CD14-positive monocyte (primary cell): ENCODE results near the gene HENMT1. TPM values are rescaled to one million over a fixed set of nuclear protein-coding genes. Genes with fewer than 3 reads are reported as not detected.
"Not testable (repeated sequence)": the region's sequence is repeated elsewhere in the genome, so short reads cannot be mapped to it uniquely, and the experiment has no call there.

ENCODE experiments used
- DNase-seq, 3 donors: peaks; one replicate each; pipeline ENCODE4 v3.0.0-alpha.2; 2011 to 2022
- H2AFZ ChIP-seq: 2 replicates; pipeline ENCODE4 v1.6.0; 2012; ENCODE audit warnings: mild to moderate bottlenecking, low read depth, low read length, inconsistent platforms; ENCODE audit not compliant: insufficient read depth, poor library complexity, severe bottlenecking
- H3K27ac ChIP-seq, 2 donors: 1 replicate in 1 of 2; 2 replicates in 1 of 2; pipeline ENCODE4 v1.5.1; 2012 to 2013; ENCODE audit warnings: low read length in 2 of 2, control low read depth in 1 of 2, inconsistent platforms in 1 of 2, low read depth in 1 of 2, mild to moderate bottlenecking in 1 of 2
- H3K27me3 ChIP-seq, 2 donors: one replicate each; pipeline versions ENCODE4 v1.6.0 to v1.6.1; 2011 to 2013; ENCODE audit warnings: low read length in 2 of 2; ENCODE audit not compliant: control insufficient read depth in 2 of 2, insufficient read depth in 2 of 2
- H3K36me3 ChIP-seq, 2 donors: replicated peaks in 1 of 2; 1 replicate in 1 of 2; 2 replicates in 1 of 2; pipeline versions ENCODE4 v1.5.1 to v1.6.1; 2012 to 2013; ENCODE audit warnings: low read length in 2 of 2, control low read depth in 1 of 2, inconsistent platforms in 1 of 2, mild to moderate bottlenecking in 1 of 2; ENCODE audit not compliant: insufficient read depth in 2 of 2, control insufficient read depth in 1 of 2
- H3K4me1 ChIP-seq, 2 donors: 1 replicate in 1 of 2; 2 replicates in 1 of 2; pipeline versions ENCODE4 v1.5.1 to v1.6.1; 2012 to 2013; ENCODE audit warnings: low read length in 2 of 2, control low read depth in 1 of 2, inconsistent platforms in 1 of 2, mild to moderate bottlenecking in 1 of 2, moderate library complexity in 1 of 2; ENCODE audit not compliant: insufficient read depth in 2 of 2, control insufficient read depth in 1 of 2
- H3K4me2 ChIP-seq: replicated peaks from 2 replicates; pipeline ENCODE3; 2012; ENCODE audit warnings: low read length, moderate library complexity, mild to moderate bottlenecking; ENCODE audit not compliant: poor library complexity, severe bottlenecking; ENCODE audit errors: extremely low read depth
- H3K4me3 ChIP-seq, 3 experiments: fragments of 200-600 bp in 1 of 3; sonication (generic) in 1 of 3; replicated peaks in 1 of 3; 1 replicate in 2 of 3; 2 replicates in 1 of 3; pipeline ENCODE4 v1.5.1; 2011 to 2013; ENCODE audit warnings: low read length in 3 of 3, mild to moderate bottlenecking in 3 of 3, control low read depth in 2 of 3, low read depth in 2 of 3, inconsistent platforms in 1 of 3, moderate library complexity in 1 of 3
- H3K79me2 ChIP-seq: 2 replicates; pipeline ENCODE4 v1.6.0; 2012; ENCODE audit warnings: mild to moderate bottlenecking, control low read depth, inconsistent platforms, low read length, moderate library complexity; ENCODE audit not compliant: insufficient read depth
- H3K9ac ChIP-seq: 2 replicates; pipeline ENCODE4 v1.6.0; 2017; ENCODE audit warnings: low read length, mild to moderate bottlenecking; ENCODE audit not compliant: insufficient read depth, poor library complexity, severe bottlenecking
- H3K9me3 ChIP-seq, 2 donors: replicated peaks in 1 of 2; 1 replicate in 1 of 2; 2 replicates in 1 of 2; pipeline versions ENCODE4 v1.5.1 to v1.6.1; 2012 to 2013; ENCODE audit warnings: low read length in 2 of 2, control low read depth in 1 of 2; ENCODE audit not compliant: control insufficient read depth in 1 of 2, insufficient read depth in 1 of 2
- H4K20me1 ChIP-seq: 2 replicates; pipeline ENCODE4 v1.6.0; 2012; ENCODE audit warnings: mild to moderate bottlenecking, low read length, control low read depth, moderate library complexity; ENCODE audit not compliant: insufficient read depth
- H3K27ac Mint-ChIP-seq, 7 donors: one replicate each; pipeline ENCODE4 v1.8.0; 2020; ENCODE audit warnings: mild to moderate bottlenecking in 7 of 7, mixed read lengths in 7 of 7, moderate library complexity in 6 of 7, inconsistent platforms in 2 of 7
- H3K27me3 Mint-ChIP-seq, 3 donors: one replicate each; pipeline ENCODE4 v1.8.0; 2021 to 2022; ENCODE audit warnings: low read depth in 3 of 3, mild to moderate bottlenecking in 3 of 3, mixed read lengths in 3 of 3, moderate library complexity in 3 of 3, inconsistent platforms in 1 of 3
- H3K36me3 Mint-ChIP-seq, 2 donors: one replicate each; pipeline ENCODE4 v1.8.0; 2020; ENCODE audit warnings: mixed read lengths in 2 of 2, inconsistent platforms in 1 of 2, mild to moderate bottlenecking in 1 of 2
- H3K4me1 Mint-ChIP-seq: one replicate; pipeline ENCODE4 v1.8.0; 2020; ENCODE audit warnings: mild to moderate bottlenecking, mixed read lengths
- H3K4me3 Mint-ChIP-seq, 2 donors: one replicate each; pipeline ENCODE4 v1.8.0; 2020; ENCODE audit warnings: mild to moderate bottlenecking in 2 of 2, mixed read lengths in 2 of 2, moderate library complexity in 1 of 2
- H3K9me3 Mint-ChIP-seq, 7 donors: one replicate each; pipeline ENCODE4 v1.8.0; 2020 to 2022; ENCODE audit warnings: mixed read lengths in 7 of 7, mild to moderate bottlenecking in 6 of 7, moderate library complexity in 6 of 7, inconsistent platforms in 2 of 7
- CTCF ChIP-seq: fragments of 200-600 bp; IDR thresholded peaks from one replicate; pipeline ENCODE4 v1.8.0; 2022; ENCODE audit warnings: antibody characterized with exemption, mild to moderate bottlenecking
- WGBS: methylation state at CpG from one replicate; pipeline ENCODE4 v1.1.5; 2013; ENCODE audit warnings: missing lambda C conversion rate; ENCODE audit not compliant: insufficient coverage; 5-methylcytosine and 5-hydroxymethylcytosine counted together
- intact Hi-C, 2 donors: fragments of 100-400 bp; cut with micrococcal nuclease; formaldehyde crosslinking; loops; one replicate each; pipeline versions ENCODE4 v1.15.0 to v1.15.1; 2023
- polyA plus RNA-seq, 3 donors: library from polyadenylated mRNA; depleted of rRNA in 1 of 3; unstranded in 2 of 3; stranded (reverse) in 1 of 3; fragments of 300-500 nt in 2 of 3; fragments of >200 nt in 1 of 3; fragmentation: Illumina TruSeq in 2 of 3; gene quantifications; 1 replicate in 2 of 3; 2 replicates in 1 of 3; pipeline ENCODE4 v1.2.3, GENCODE V29; 2012 to 2021

Gene HENMT1
- polyA plus RNA-seq, 3 donors: 10.5 to 14.5 (median 13.4) TPM

GRCh38 chr1:108686614-108687313 is 25.9 kb upstream of the HENMT1 start:
- no peaks in the 10 kb centered on the region for H4K20me1 ChIP-seq
- no peak overlapping the region for H3K4me3 ChIP-seq
- H3K4me2 ChIP-seq: no peak overlapping the region
- no peaks in the 10 kb centered on the region for H3K27me3 ChIP-seq
- H2AFZ ChIP-seq: no peak overlapping the region
- peaks cover 10% of the 10 kb centered on the region for H3K4me1 Mint-ChIP-seq
- peaks cover 6 to 9% of the 10 kb centered on the region in 2 donors for H3K4me1 ChIP-seq
- no peak overlapping the region for H3K27ac Mint-ChIP-seq
- peaks cover 11% of the 10 kb centered on the region for H3K79me2 ChIP-seq
- H3K9me3 ChIP-seq: no peaks in the 10 kb centered on the region
- H3K36me3 ChIP-seq: no peaks in the 10 kb centered on the region
- no peak overlapping the region for H3K9ac ChIP-seq
- no peak overlapping the region for H3K4me3 Mint-ChIP-seq
- no peak for DNase-seq
- peaks cover 0 to 4% (median 0%) of the 10 kb centered on the region in 7 donors for H3K9me3 Mint-ChIP-seq
- H3K27me3 Mint-ChIP-seq: peaks cover 0 to 10% (median 10%) of the 10 kb centered on the region in 3 donors
- no CpG with 5 or more reads among the region's 2 CpGs for WGBS
- intact Hi-C loops: no loop called here
- TF ChIP-seq CTCF: no peak
- no peak overlapping the region for H3K27ac ChIP-seq
- no peaks in the 10 kb centered on the region for H3K36me3 Mint-ChIP-seq

- Histone ChIP-seq H3K9ac (no peak overlapping the region), H3K4me3 (no peak overlapping the region), H3K4me2 (no peak overlapping the region), H4K20me1 (no peaks in the 10 kb centered on the region), H3K79me2 (no peaks in the 10 kb centered on the region), H2AFZ (no peak overlapping the region), H3K27me3 (no peaks in the 10 kb centered on the region), H3K27ac (no peak overlapping the region), H3K36me3 (no peaks in the 10 kb centered on the region), H3K4me1 (no peaks in the 10 kb centered on the region), H3K9me3 (no peaks in the 10 kb centered on the region)
- Mint-ChIP-seq H3K27ac (no peak overlapping the region), H3K36me3 (no peaks in the 10 kb centered on the region), H3K9me3 (peaks cover 0 to 4% (median 0%) of the 10 kb centered on the region in 7 donors), H3K4me3 (no peak overlapping the region), H3K4me1 (peaks cover 1% of the 10 kb centered on the region), H3K27me3 (peaks cover 0 to 14% (median 5%) of the 10 kb centered on the region in 3 donors)
- TF ChIP-seq CTCF: no peak
- DNase-seq: no peak
- intact Hi-C loops: no loop called here
- no CpG with 5 or more reads among the region's 1 CpG for WGBS
Observed at GRCh38 chr1:108685529-108685928, 24.6 kb upstream of the HENMT1 start.

GRCh38 chr1:108681701-108682100 is 20.8 kb upstream of the HENMT1 start:
- H3K9ac ChIP-seq, DNase-seq, H4K20me1 ChIP-seq, H2AFZ ChIP-seq, H3K36me3 Mint-ChIP-seq, H3K9me3 Mint-ChIP-seq, H3K9me3 ChIP-seq, H3K27ac Mint-ChIP-seq, H3K4me2 ChIP-seq, H3K27ac ChIP-seq, H3K36me3 ChIP-seq, H3K79me2 ChIP-seq, intact Hi-C loops, H3K4me3 ChIP-seq, H3K4me3 Mint-ChIP-seq, H3K27me3 ChIP-seq, H3K27me3 Mint-ChIP-seq: not testable (repeated sequence)
- WGBS: 93% methylated on average over 3 of the region's 4 CpGs
- H3K4me1 ChIP-seq: peaks cover 9 to 15% of the 10 kb centered on the region in 2 donors
- peaks cover 13% of the 10 kb centered on the region for H3K4me1 Mint-ChIP-seq
